ENCODE data around the gene TMOD3. TPM values are rescaled to one million over a fixed set of nuclear protein-coding genes. Genes with fewer than 3 reads are reported as not detected.
A peak's percentile ranks its signal among the peaks of the same experiment; 100 is the strongest.

The TMOD3 gene
- total and polyA plus RNA-seq, 2 donors (not counting 3 experiments of a cell fraction or from before 2014, with no cell fraction given), result 10.4 to 64.3 TPM

DNA sequence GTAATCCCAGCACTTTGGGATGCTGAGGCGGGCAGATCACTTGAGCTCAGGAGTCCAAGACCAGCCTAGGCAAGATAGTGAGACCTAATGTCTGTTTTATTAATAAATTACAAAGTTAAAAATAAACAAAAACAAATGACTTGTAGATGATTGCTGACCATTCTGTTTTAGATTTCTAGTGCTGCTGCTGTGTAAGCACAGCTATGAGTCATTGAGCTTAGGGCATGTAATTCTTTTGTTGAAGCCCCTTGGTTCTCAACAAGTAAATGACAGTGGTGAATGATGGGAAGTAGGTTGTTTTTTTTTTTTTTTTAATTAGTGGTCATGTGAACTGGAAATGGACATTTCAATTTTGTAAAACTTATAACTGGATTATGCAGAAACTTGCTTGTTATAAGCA, 78.9 kb downstream of the TMOD3 start:
- no peaks in the 10 kb centered on the region for H3K9me3 ChIP-seq (replicated peaks; ENCODE audit: control insufficient read depth, insufficient read depth, low read length)
- dilution Hi-C loops (cut with MboI; ENCODE audit: extremely low pct_ligation_motif_present, low sequenced_read_pairs), result no loop called here
- no peak overlapping the region for H3K4me3 ChIP-seq (replicated peaks in 1 of 3; ENCODE audit: insufficient read depth in 1 of 3, low read depth in 1 of 3, low read length in 3 of 3)
- FAIRE-seq (no peak), DNase-seq (ENCODE audit: low read depth, low spot score) (peak; percentile 44)
- peaks cover 1 to 8% of the 10 kb centered on the region in 2 experiments for H3K36me3 ChIP-seq (ENCODE audit: control insufficient read depth in 2 of 2, extremely low read depth in 1 of 2, insufficient read depth in 2 of 2, low read length in 2 of 2)
- ChIA-PET CTCF (interaction anchor here (1.0 kb wide), 4 partner anchors 9 to 258 kb away, joined by 3 to 5 read pairs (median 4); no protein-coding TSS in a partner anchor), POLR2A (no interaction called here)
- no peaks in the 10 kb centered on the region for H4K20me1 ChIP-seq (replicated peaks; ENCODE audit: control insufficient read depth, extremely low read depth, insufficient read depth, low read length)
- intact Hi-C loops (cut with micrococcal nuclease), result loop anchor here (5.0 to 10.0 kb wide), 2 partner anchors 256 to 316 kb away; no protein-coding TSS in a partner anchor
- no peak overlapping the region for H2AFZ ChIP-seq (ENCODE audit: low read depth, low read length)
- H3K27me3 ChIP-seq (ENCODE audit: control insufficient read depth in 2 of 2, insufficient read depth in 2 of 2, low read length in 2 of 2), result no peaks in the 10 kb centered on the region
- peak; percentile 14 for TF ChIP-seq JUN (IDR thresholded peaks at IDR 0.05; ENCODE audit: borderline replicate concordance, insufficient read depth, insufficient read length, low read depth)
- no peak for TF ChIP-seq EZH2 (IDR thresholded peaks at IDR 0.05; ENCODE audit: borderline replicate concordance, low read depth, low read length, severe bottlenecking)
- TF ChIP-seq FOS (IDR thresholded peaks at IDR 0.05; ENCODE audit: borderline replicate concordance, insufficient read depth, low read length), result peak; percentile 58
- TF ChIP-seq POLR2AphosphoS5 (IDR thresholded peaks at IDR 0.05; ENCODE audit: insufficient read depth, low read depth, low read length), result no peak
- H3K4me1 ChIP-seq (ENCODE audit: control insufficient read depth, extremely low read depth, insufficient read depth, low read length), result no peaks in the 10 kb centered on the region
- H3K9me1 ChIP-seq (replicated peaks; ENCODE audit: control insufficient read depth, extremely low read depth, insufficient read depth, low read length), result no peaks in the 10 kb centered on the region
- H3K79me2 ChIP-seq (ENCODE audit: control insufficient read depth, insufficient read depth, low read length), result no peaks in the 10 kb centered on the region
- no peak overlapping the region for H3K4me2 ChIP-seq (ENCODE audit: insufficient read depth, low read length)
- H3K27ac ChIP-seq (ENCODE audit: insufficient read depth, low read depth, low read length), result no peak overlapping the region
- H3K9ac ChIP-seq (replicated peaks; ENCODE audit: extremely low read depth, insufficient read depth, low read length), result no peak overlapping the region
- BruUV-seq (replicated peaks), result no TSS peak

- H3K79me2 ChIP-seq (ENCODE audit: control insufficient read depth, insufficient read depth, low read length), result no peaks in the 10 kb centered on the region
- no peak overlapping the region for H2AFZ ChIP-seq (ENCODE audit: low read depth, low read length)
- no peak overlapping the region for H3K9ac ChIP-seq (replicated peaks; ENCODE audit: extremely low read depth, insufficient read depth, low read length)
- no TSS peak for BruUV-seq (replicated peaks)
- POLR2A ChIA-PET, result no interaction called here
- no peak for DNase-seq (ENCODE audit: low read depth, low spot score)
- no peak overlapping the region for H3K4me2 ChIP-seq (ENCODE audit: insufficient read depth, low read length)
- H3K27me3 ChIP-seq (ENCODE audit: control insufficient read depth in 2 of 2, insufficient read depth in 2 of 2, low read length in 2 of 2), result no peaks in the 10 kb centered on the region
- H3K27ac ChIP-seq (ENCODE audit: insufficient read depth, low read depth, low read length), result no peak overlapping the region
- no peaks in the 10 kb centered on the region for H3K9me3 ChIP-seq (replicated peaks; ENCODE audit: control insufficient read depth, insufficient read depth, low read length)
- H3K4me1 ChIP-seq (ENCODE audit: control insufficient read depth, extremely low read depth, insufficient read depth, low read length), result no peaks in the 10 kb centered on the region
- intact Hi-C loops (cut with micrococcal nuclease) (loop anchor here (5.0 to 10.0 kb wide), 2 partner anchors 257 to 315 kb away; no protein-coding TSS in a partner anchor), dilution Hi-C loops (cut with MboI; ENCODE audit: extremely low pct_ligation_motif_present, low sequenced_read_pairs) (no loop called here)
- no peaks in the 10 kb centered on the region for H3K9me1 ChIP-seq (replicated peaks; ENCODE audit: control insufficient read depth, extremely low read depth, insufficient read depth, low read length)
- no peak for TF ChIP-seq MYC (IDR thresholded peaks at IDR 0.05; ENCODE audit: low read depth, low read length)
- no peak for TF ChIP-seq POLR2AphosphoS5 (IDR thresholded peaks at IDR 0.05; ENCODE audit: insufficient read depth, low read depth, low read length)
- no peak for TF ChIP-seq JUN (IDR thresholded peaks at IDR 0.05; ENCODE audit: borderline replicate concordance, insufficient read depth, insufficient read length, low read depth)
- no peak for TF ChIP-seq POLR2A (IDR thresholded peaks at IDR 0.05; ENCODE audit: low read depth, low read length)
- no peak for TF ChIP-seq GATA2 (IDR thresholded peaks at IDR 0.05; ENCODE audit: insufficient read depth, insufficient read length, low read depth, low read length)
- no peak for TF ChIP-seq EZH2 (IDR thresholded peaks at IDR 0.05; ENCODE audit: borderline replicate concordance, low read depth, low read length, severe bottlenecking)
- TF ChIP-seq, protein P1, sequence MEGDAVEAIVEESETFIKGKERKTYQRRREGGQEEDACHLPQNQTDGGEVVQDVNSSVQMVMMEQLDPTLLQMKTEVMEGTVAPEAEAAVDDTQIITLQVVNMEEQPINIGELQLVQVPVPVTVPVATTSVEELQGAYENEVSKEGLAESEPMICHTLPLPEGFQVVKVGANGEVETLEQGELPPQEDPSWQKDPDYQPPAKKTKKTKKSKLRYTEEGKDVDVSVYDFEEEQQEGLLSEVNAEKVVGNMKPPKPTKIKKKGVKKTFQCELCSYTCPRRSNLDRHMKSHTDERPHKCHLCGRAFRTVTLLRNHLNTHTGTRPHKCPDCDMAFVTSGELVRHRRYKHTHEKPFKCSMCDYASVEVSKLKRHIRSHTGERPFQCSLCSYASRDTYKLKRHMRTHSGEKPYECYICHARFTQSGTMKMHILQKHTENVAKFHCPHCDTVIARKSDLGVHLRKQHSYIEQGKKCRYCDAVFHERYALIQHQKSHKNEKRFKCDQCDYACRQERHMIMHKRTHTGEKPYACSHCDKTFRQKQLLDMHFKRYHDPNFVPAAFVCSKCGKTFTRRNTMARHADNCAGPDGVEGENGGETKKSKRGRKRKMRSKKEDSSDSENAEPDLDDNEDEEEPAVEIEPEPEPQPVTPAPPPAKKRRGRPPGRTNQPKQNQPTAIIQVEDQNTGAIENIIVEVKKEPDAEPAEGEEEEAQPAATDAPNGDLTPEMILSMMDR (IDR thresholded peaks at IDR 0.05; ENCODE audit: extremely low read depth in 1 of 2, insufficient read depth in 1 of 2, low read depth in 1 of 2, low read length in 2 of 2), result no peak
- TF ChIP-seq, protein P2, sequence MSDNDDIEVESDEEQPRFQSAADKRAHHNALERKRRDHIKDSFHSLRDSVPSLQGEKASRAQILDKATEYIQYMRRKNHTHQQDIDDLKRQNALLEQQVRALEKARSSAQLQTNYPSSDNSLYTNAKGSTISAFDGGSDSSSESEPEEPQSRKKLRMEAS (IDR thresholded peaks at IDR 0.05; ENCODE audit: insufficient read depth, insufficient read length), result no peak
- TF ChIP-seq FOS (IDR thresholded peaks at IDR 0.05; ENCODE audit: borderline replicate concordance, insufficient read depth, low read length), result no peak
- FAIRE-seq, result no peak
- H3K4me3 ChIP-seq (replicated peaks in 1 of 3; ENCODE audit: insufficient read depth in 1 of 3, low read depth in 1 of 3, low read length in 3 of 3), result no peak overlapping the region
- peaks cover 1 to 8% of the 10 kb centered on the region in 2 experiments for H3K36me3 ChIP-seq (ENCODE audit: control insufficient read depth in 2 of 2, extremely low read depth in 1 of 2, insufficient read depth in 2 of 2, low read length in 2 of 2)
- CTCF ChIA-PET, result interaction anchor here (0.6 kb wide), 1 partner anchor 343 kb away, joined by 3 read pairs; no protein-coding TSS in a partner anchor
- H4K20me1 ChIP-seq (replicated peaks; ENCODE audit: control insufficient read depth, extremely low read depth, insufficient read depth, low read length), result no peaks in the 10 kb centered on the region
Observed at GRCh38 chr15:51909584-51909983, 80.1 kb downstream of the TMOD3 start.
